HCT116 (cell line): Measurements from ENCODE around the gene PAX9. TPM values are rescaled to one million over a fixed set of nuclear protein-coding genes. Genes with fewer than 3 reads are reported as not detected.

ENCODE experiments used
- ATAC-seq: fragments of 200-7000 bp; cut with Tn5 transposase; 2 replicates; pipeline ENCODE4 v1.9.1; 2020; ENCODE audit warnings: mild to moderate bottlenecking, moderate library complexity
- BruUV-seq: library from RNA; stranded (reverse); fragments of 400-500 nt; replicated peaks from 2 replicates; lab custom pipeline; 2021; lab: Mats Ljungman, UMichigan
- CTCF ChIA-PET: fragments of 300-600 bp; sonication (Branson Sonifier 250); formaldehyde crosslinking; loops from one replicate; lab custom pipeline; 2021; ENCODE audit warnings: antibody characterized with exemption; lab: Charles Lee
- POLR2A ChIA-PET: fragments of 300-600, 350-600 bp; sonication (Branson Sonifier 250); formaldehyde crosslinking; loops from one replicate; lab custom pipeline; 2021; ENCODE audit warnings: antibody characterized with exemption; lab: Charles Lee
- RAD21 ChIA-PET, 2 experiments: fragments of 300-600 bp; sonication (Branson Sonifier 250); formaldehyde crosslinking; loops; one replicate each; lab custom pipeline; 2023; ENCODE audit warnings: low total read pairs in 2 of 2; ENCODE audit not compliant: uncharacterized antibody in 2 of 2, unreplicated experiment in 2 of 2, low non-redundant PET in 1 of 2; lab: Charles Lee
- DNase-seq: peaks from one replicate; pipeline ENCODE4 v3.0.0-alpha.2; 2010; ENCODE audit warnings: low read depth, low spot score
- H2AFZ ChIP-seq: fragments of 200-600 bp; shearing (Covaris generic), sonication (generic); 2 replicates; pipeline ENCODE4 v1.6.1; 2017; ENCODE audit warnings: low read depth, mixed run types, mixed read lengths, antibody characterized with exemption, low read length; ENCODE audit not compliant: poor library complexity, severe bottlenecking
- H3K27ac ChIP-seq: 2 replicates; pipeline ENCODE4 v1.5.1; 2012; ENCODE audit warnings: low read depth, low read length
- H3K27me3 ChIP-seq: fragments of 200-600 bp; sonication (generic); 2 replicates; pipeline ENCODE4 v1.6.1; 2016; ENCODE audit warnings: mixed run types, low read length, mixed read lengths; ENCODE audit not compliant: insufficient read depth
- H3K36me3 ChIP-seq, 2 experiments: fragments of 200-500 bp in 1 of 2; fragments of 200-600 bp in 1 of 2; sonication (Bioruptor generic) in 1 of 2; sonication (generic) in 1 of 2; 2 replicates each; pipeline versions ENCODE4 v1.5.1 to v1.6.1; 2014 to 2016; ENCODE audit warnings: low read length in 2 of 2, inconsistent platforms in 1 of 2, mixed read lengths in 1 of 2, mixed run types in 1 of 2; ENCODE audit not compliant: insufficient read depth in 2 of 2, control insufficient read depth in 1 of 2
- H3K4me1 ChIP-seq, 2 experiments: fragments of 200-600 bp in 1 of 2; sonication (generic) in 1 of 2; 2 replicates each; pipeline versions ENCODE4 v1.5.1 to v1.6.1; 2012 to 2017; ENCODE audit warnings: low read length in 2 of 2, inconsistent platforms in 1 of 2, mild to moderate bottlenecking in 1 of 2, mixed read lengths in 1 of 2, mixed run types in 1 of 2, moderate library complexity in 1 of 2; ENCODE audit not compliant: insufficient read depth in 2 of 2, control insufficient read depth in 1 of 2
- H3K4me2 ChIP-seq: fragments of 200-600 bp; sonication (generic); 2 replicates; pipeline ENCODE4 v1.6.1; 2017; ENCODE audit warnings: mixed run types, low read length, mixed read lengths
- H3K4me3 ChIP-seq, 2 experiments: fragments of 200-600 bp in 1 of 2; sonication (generic) in 1 of 2; replicated peaks in 1 of 2; 2 replicates each; pipeline ENCODE4 v1.5.1; 2011 to 2016; ENCODE audit warnings: low read length in 2 of 2, control low read depth in 1 of 2, low read depth in 1 of 2, mild to moderate bottlenecking in 1 of 2, mixed read lengths in 1 of 2, mixed run types in 1 of 2
- H3K79me2 ChIP-seq: fragments of 200-600 bp; sonication (generic); 2 replicates; pipeline ENCODE4 v1.6.1; 2017; ENCODE audit warnings: mild to moderate bottlenecking, mixed run types, low read length, moderate library complexity, mixed read lengths; ENCODE audit not compliant: insufficient read depth
- H3K9ac ChIP-seq: fragments of 200-600 bp; sonication (generic); 2 replicates; pipeline ENCODE4 v1.6.1; 2016; ENCODE audit warnings: low read length, mixed read lengths
- H3K9me2 ChIP-seq: fragments of 200-600 bp; sonication (generic), shearing (Covaris generic); 2 replicates; pipeline ENCODE4 v1.6.1; 2017; ENCODE audit warnings: mixed run types, mild to moderate bottlenecking, moderate library complexity; ENCODE audit not compliant: insufficient read depth
- H3K9me3 ChIP-seq, 2 experiments: fragments of 200-500 bp in 1 of 2; fragments of 200-600 bp in 1 of 2; sonication (Bioruptor generic) in 1 of 2; sonication (generic) in 1 of 2; 2 replicates each; pipeline ENCODE4 v1.6.1; 2014 to 2017; ENCODE audit warnings: low read length in 2 of 2, mixed read lengths in 2 of 2, inconsistent platforms in 1 of 2, low read depth in 1 of 2, mild to moderate bottlenecking in 1 of 2, mixed run types in 1 of 2, moderate library complexity in 1 of 2; ENCODE audit not compliant: control insufficient read depth in 1 of 2, insufficient read depth in 1 of 2
- H4K20me1 ChIP-seq: fragments of 200-600 bp; sonication (generic), shearing (Covaris generic); 2 replicates; pipeline ENCODE4 v1.6.1; 2017; ENCODE audit warnings: mixed run types, mild to moderate bottlenecking, moderate library complexity; ENCODE audit not compliant: insufficient read depth
- EZH2 ChIP-seq: fragments of 200-600 bp; sonication (generic); IDR thresholded peaks from 2 replicates; pipeline ENCODE4 v1.6.1; 2017; ENCODE audit warnings: antibody characterized with exemption, mixed run types
- POLR2A ChIP-seq: IDR thresholded peaks from 2 replicates; pipeline ENCODE4 v1.7.0; 2011; ENCODE audit warnings: borderline replicate concordance; ENCODE audit not compliant: insufficient read depth, insufficient read length; ENCODE audit errors: extremely low read depth
- RAD21 ChIP-seq: IDR thresholded peaks from 2 replicates; pipeline ENCODE4 v1.6.1; 2012; ENCODE audit warnings: low read depth, mild to moderate bottlenecking
- REST ChIP-seq: IDR thresholded peaks from 2 replicates; pipeline ENCODE4 v1.6.1; 2012; ENCODE audit warnings: low read depth
- TCF7L2 ChIP-seq: IDR thresholded peaks from 2 replicates; pipeline ENCODE4 v1.7.0; 2011; ENCODE audit warnings: borderline replicate concordance, inconsistent platforms; ENCODE audit not compliant: insufficient read depth, insufficient read length; ENCODE audit errors: extremely low read depth
- intact Hi-C: fragments of 100-400 bp; cut with micrococcal nuclease; formaldehyde crosslinking; loops from 2 replicates; pipeline ENCODE4 v1.10.0; 2022
- total RNA-seq: library from RNA; stranded (reverse); gene quantifications from one replicate; pipeline ENCODE4 v1.2.1, GENCODE V29; 2021; ENCODE audit not compliant: unreplicated experiment
- TF ChIP-seq, protein P1 (sequence below), 3 experiments: fragments of 200-600 bp in 1 of 3; sonication (generic) in 1 of 3; IDR thresholded peaks in 2 of 3; conservative IDR thresholded peaks in 1 of 3; 2 replicates each; pipeline ENCODE4 v1.5.1; 2012 to 2017; ENCODE audit warnings: low read depth in 2 of 3, low read length in 2 of 3, antibody characterized with exemption in 1 of 3, borderline replicate concordance in 1 of 3, control low read depth in 1 of 3, mild to moderate bottlenecking in 1 of 3, mixed read lengths in 1 of 3, mixed run types in 1 of 3, moderate library complexity in 1 of 3; ENCODE audit not compliant: insufficient read depth in 1 of 3

Gene PAX9
- total RNA-seq, 1 experiment from 2014 or later = 5.2 TPM

- no peak for TF ChIP-seq TCF7L2
Observed at GRCh38 chr14:36647417-36647823, 14.2 kb upstream of the PAX9 start (continued).

DNA sequence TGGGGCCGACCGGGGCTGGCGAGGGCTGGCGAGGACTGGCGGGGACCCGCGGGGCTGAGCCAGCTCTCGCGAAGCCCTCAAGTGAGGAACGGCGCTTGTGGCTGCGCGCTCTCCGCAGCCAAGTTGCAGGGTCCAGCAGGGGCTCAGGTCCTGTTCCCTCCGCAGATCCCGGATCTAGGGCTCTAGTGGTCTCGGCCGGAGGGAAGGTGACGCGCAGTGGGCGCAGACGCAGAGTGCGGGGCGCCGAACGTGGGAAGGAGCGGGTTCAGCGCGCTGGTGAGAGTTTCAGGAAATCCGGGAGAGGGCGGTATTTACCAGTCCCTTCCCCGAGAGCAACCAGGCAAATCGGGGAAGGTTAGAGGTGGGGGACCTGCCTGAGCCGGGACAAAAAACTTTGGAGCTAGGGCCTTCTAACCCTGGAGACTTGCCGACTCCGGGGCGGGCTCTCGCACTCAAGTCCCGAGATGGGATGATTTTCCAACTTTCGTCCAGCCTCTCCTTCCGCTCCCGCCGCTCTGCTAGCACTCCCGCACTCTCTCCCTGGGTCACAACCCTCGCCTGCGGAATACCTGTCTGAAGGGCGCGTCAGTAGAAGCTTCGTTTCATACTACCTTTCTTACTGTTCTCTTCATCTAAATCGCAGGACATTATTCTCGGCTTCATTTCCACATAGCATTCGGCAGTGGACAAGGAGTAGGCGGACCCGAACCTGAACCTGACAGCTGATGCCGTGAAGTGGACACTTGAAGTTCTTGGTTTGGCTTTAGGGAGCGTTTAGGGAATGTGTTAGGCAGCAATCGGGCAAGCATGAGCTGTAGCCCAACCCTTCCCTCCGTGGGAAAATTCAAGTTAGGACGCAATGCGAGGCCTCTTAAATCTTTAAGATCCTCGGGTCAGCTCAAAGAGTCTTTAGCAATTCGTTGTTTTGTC is 13.6 kb upstream of the PAX9 start:
- H2AFZ ChIP-seq = no peak overlapping the region
- RAD21 ChIA-PET = no interaction called here
- no peaks in the 10 kb centered on the region for H3K27me3 ChIP-seq
- no peak overlapping the region for H3K4me2 ChIP-seq
- intact Hi-C loops = loop anchor here (5.0 kb wide), 1 partner anchor 499 kb away; no protein-coding TSS in a partner anchor
- no TSS peak for BruUV-seq
- POLR2A ChIA-PET = no interaction called here
- peak; percentile 83 for ATAC-seq
- H3K9me2 ChIP-seq = no peaks in the 10 kb centered on the region
- DNase-seq = no peak
- no peaks in the 10 kb centered on the region for H3K79me2 ChIP-seq
- H3K4me3 ChIP-seq = no peak overlapping the region
- peaks cover 0 to 4% of the 10 kb centered on the region in 2 experiments; a peak in 2 of 4 replicates for H3K4me1 ChIP-seq
- H3K27ac ChIP-seq = no peak overlapping the region
- H3K9ac ChIP-seq = no peak overlapping the region
- H3K36me3 ChIP-seq = no peaks in the 10 kb centered on the region
- CTCF ChIA-PET = interaction anchor here (0.6 kb wide), 1 partner anchor 294 kb away, joined by 3 read pairs; no protein-coding TSS in a partner anchor
- TF ChIP-seq, protein P1, sequence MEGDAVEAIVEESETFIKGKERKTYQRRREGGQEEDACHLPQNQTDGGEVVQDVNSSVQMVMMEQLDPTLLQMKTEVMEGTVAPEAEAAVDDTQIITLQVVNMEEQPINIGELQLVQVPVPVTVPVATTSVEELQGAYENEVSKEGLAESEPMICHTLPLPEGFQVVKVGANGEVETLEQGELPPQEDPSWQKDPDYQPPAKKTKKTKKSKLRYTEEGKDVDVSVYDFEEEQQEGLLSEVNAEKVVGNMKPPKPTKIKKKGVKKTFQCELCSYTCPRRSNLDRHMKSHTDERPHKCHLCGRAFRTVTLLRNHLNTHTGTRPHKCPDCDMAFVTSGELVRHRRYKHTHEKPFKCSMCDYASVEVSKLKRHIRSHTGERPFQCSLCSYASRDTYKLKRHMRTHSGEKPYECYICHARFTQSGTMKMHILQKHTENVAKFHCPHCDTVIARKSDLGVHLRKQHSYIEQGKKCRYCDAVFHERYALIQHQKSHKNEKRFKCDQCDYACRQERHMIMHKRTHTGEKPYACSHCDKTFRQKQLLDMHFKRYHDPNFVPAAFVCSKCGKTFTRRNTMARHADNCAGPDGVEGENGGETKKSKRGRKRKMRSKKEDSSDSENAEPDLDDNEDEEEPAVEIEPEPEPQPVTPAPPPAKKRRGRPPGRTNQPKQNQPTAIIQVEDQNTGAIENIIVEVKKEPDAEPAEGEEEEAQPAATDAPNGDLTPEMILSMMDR (IDR thresholded peaks at IDR 0.05 in 2 of 3, conservative IDR thresholded peaks at IDR 0.05 in 1 of 3; ENCODE audit: borderline replicate concordance in 1 of 3, insufficient read depth in 1 of 3, low read depth in 2 of 3, low read length in 2 of 3) = peak; percentile 21 to 41 (median 36); a peak in 4 of 6 replicates
- TF ChIP-seq RAD21 (peak; percentile 55), EZH2 (no peak), POLR2A (no peak), REST (no peak)
- TF ChIP-seq, all 23 proteins: peak for 2
- no peaks in the 10 kb centered on the region for H3K9me3 ChIP-seq
- no peaks in the 10 kb centered on the region for H4K20me1 ChIP-seq
